Left lung (tissue), 10 donors: Measurements from ENCODE around the gene RNF5. TPM values are rescaled to one million over a fixed set of nuclear protein-coding genes. Genes with fewer than 3 reads are reported as not detected.

Source experiments
- ATAC-seq: fragments of 200-7000 bp; cut with Tn5 transposase; one replicate; pipeline ENCODE4 v1.9.1; 2020; ENCODE audit warnings: moderate library complexity
- DNase-seq, 4 donors: peaks; one replicate each; pipeline ENCODE4 v3.0.0-alpha.2; 2013 to 2020
- H3K27ac ChIP-seq, 2 donors: fragments of 200-600 bp; sonication (generic) in 1 of 2; one replicate each; pipeline versions ENCODE4 v1.5.0 to v1.8.0; 2020 to 2021
- H3K27me3 ChIP-seq, 2 donors: fragments of 200-600 bp; sonication (generic) in 1 of 2; one replicate each; pipeline versions ENCODE4 v1.5.0 to v1.8.0; 2020 to 2021
- H3K36me3 ChIP-seq, 2 donors: fragments of 200-600 bp; sonication (generic) in 1 of 2; one replicate each; pipeline versions ENCODE4 v1.5.0 to v1.8.0; 2020 to 2021
- H3K4me1 ChIP-seq, 2 donors: fragments of 200-600 bp; one replicate each; pipeline ENCODE4 v1.8.0; 2021
- H3K4me3 ChIP-seq, 2 donors: fragments of 200-600 bp; sonication (generic) in 1 of 2; one replicate each; pipeline versions ENCODE4 v1.5.0 to v1.8.0; 2020 to 2021; ENCODE audit warnings: mild to moderate bottlenecking in 1 of 2
- H3K9me3 ChIP-seq, 2 donors: fragments of 200-600 bp; sonication (generic) in 1 of 2; one replicate each; pipeline versions ENCODE4 v1.5.0 to v1.8.0; 2020 to 2021
- CTCF ChIP-seq, 2 donors: fragments of 200-600 bp; sonication (generic) in 1 of 2; IDR thresholded peaks; one replicate each; pipeline versions ENCODE4 v1.5.0 to v1.8.0; 2021; ENCODE audit warnings: antibody characterized with exemption in 2 of 2
- intact Hi-C, 2 donors: fragments of 100-400 bp; cut with DNase I; formaldehyde crosslinking; loops; one replicate each; pipeline versions ENCODE4 v1.11.2 to v1.14.2; 2022
- microRNA-seq, 2 donors: library from miRNA; unstranded; fragments of <30 nt; microRNA quantifications; one replicate each; pipeline ENCODE4, GENCODE V29; 2019
- polyA plus RNA-seq, 6 donors: library from polyadenylated mRNA; unstranded; fragments of 120-200 nt; gene quantifications; one replicate each; pipeline ENCODE4 v1.2.1, GENCODE V29; 2013; ENCODE audit not compliant: insufficient read length in 6 of 6
- total RNA-seq, 2 donors: library from RNA; stranded (reverse); fragmentation: NEBNext Ultra II Directional; extraction: Animal tissue kit (Norgen Biotek cat#: 25700); gene quantifications; one replicate each; pipeline ENCODE4 v1.2.1, GENCODE V29; 2021
- donor health status: DM: no; HTN: yes; CAD: no.
- donor health status: DM: no; HTN: no; CAD: no.

RNF5 gene
- total and polyA plus RNA-seq, 8 donors = 43.9 to 81.5 (median 68.2) TPM

GRCh38 chr6:32223258-32224235 is 45.3 kb downstream of the RNF5 start, which contains the start of gene NOTCH4:
TSS of gene NOTCH4 (minus strand) at chr6:32224067. CDS start at chr6:32223928, 139 bp downstream.
- Histone ChIP-seq H3K36me3 (peaks cover 0 to 4% of the 10 kb centered on the region in 2 donors), H3K4me1 (peaks cover 0 to 5% of the 10 kb centered on the region in 2 donors), H3K9me3 (no peaks in the 10 kb centered on the region), H3K4me3 (peak within 1 kb of the TSS in 1 of 2 donors; percentile 37), H3K27ac (peak within 1 kb of the TSS; percentile 49 to 65), H3K27me3 (peaks cover 0 to 7% of the 10 kb centered on the region in 2 donors)
- TF ChIP-seq CTCF (IDR thresholded peaks at IDR 0.05) = no peak
- DNase-seq (no peak), ATAC-seq (peak; percentile 29)
- intact Hi-C loops = no loop called here

DNA sequence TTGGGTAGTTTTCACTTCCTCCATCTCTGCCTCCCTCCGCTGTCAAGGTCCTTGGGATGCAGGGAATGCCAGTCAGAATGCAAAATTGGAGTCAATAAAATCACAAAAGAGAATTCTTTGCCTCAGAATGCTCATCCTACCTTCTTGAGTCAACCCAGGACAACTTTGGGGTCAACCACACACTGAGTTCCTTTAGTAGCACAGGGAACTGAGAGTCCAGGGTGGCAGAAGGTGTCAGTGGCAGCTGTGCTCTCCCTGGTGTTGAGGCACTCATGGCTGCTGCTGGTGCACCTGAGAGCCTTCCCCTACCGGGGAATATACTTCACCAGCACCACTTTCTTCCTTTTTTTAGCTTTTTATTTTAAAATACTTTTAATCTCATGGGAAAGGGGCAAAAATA is 46.5 kb downstream of the RNF5 start:
- intact Hi-C loops = no loop called here
- Histone ChIP-seq H3K4me3 (no peak overlapping the region), H3K36me3 (no peaks in the 10 kb centered on the region), H3K27ac (peak overlapping the region in 1 of 2 donors; percentile 49), H3K9me3 (no peaks in the 10 kb centered on the region), H3K27me3 (peaks cover 0 to 7% of the 10 kb centered on the region in 2 donors), H3K4me1 (peaks cover 0 to 5% of the 10 kb centered on the region in 2 donors)
- DNase-seq (no peak), ATAC-seq (no peak)
- TF ChIP-seq CTCF (IDR thresholded peaks at IDR 0.05) = no peak

- Histone ChIP-seq H3K4me3 (no peak overlapping the region), H3K36me3 (no peaks in the 10 kb centered on the region), H3K4me1 (peaks cover 0 to 5% of the 10 kb centered on the region in 2 donors), H3K9me3 (no peaks in the 10 kb centered on the region), H3K27me3 (peaks cover 0 to 7% of the 10 kb centered on the region in 2 donors), H3K27ac (peak overlapping the region in 1 of 2 donors; percentile 13)
- TF ChIP-seq CTCF (IDR thresholded peaks at IDR 0.05) = no peak
- no peak for DNase-seq
- intact Hi-C loops = no loop called here
- no peak for ATAC-seq
Measured at GRCh38 chr6:32226434-32226833, 48.2 kb downstream of the RNF5 start.

Small RNA genes lying within 50 kb of the gene (microRNA-seq; reads per million reads assigned to microRNA genes)
- 0.84 to 0.96 reads per million in 2 donors for gene MIR6721
- 0.14 to 0.17 reads per million in 2 donors for gene MIR6833

Other genes starting within 250 kb of the RNF5 start
- gene CFB, start 232.3 kb upstream of the RNF5 start, total RNA-seq = 100 to 1,000 TPM in 1 of 2 donors, 10 to 100 TPM in 1; 69.1 to 131 TPM
- gene CFB, start 232.3 kb upstream of the RNF5 start, polyA plus RNA-seq = 1 to 10 TPM; 1.7 to 6.9 (median 3.0) TPM
- 10 to 100 TPM; 42.9 to 56.2 TPM for gene NELFE, start 219.4 kb upstream of the RNF5 start, total RNA-seq
- 10 to 100 TPM; 77.9 to 93.0 (median 82.9) TPM for gene NELFE, start 219.4 kb upstream of the RNF5 start, polyA plus RNA-seq
- gene SKIC2, start 219.2 kb upstream of the RNF5 start, total RNA-seq = 10 to 100 TPM; 65.4 to 67.9 TPM
- 10 to 100 TPM; 39.1 to 50.8 (median 42.2) TPM for gene SKIC2, start 219.2 kb upstream of the RNF5 start, polyA plus RNA-seq
- 10 to 100 TPM; 16.2 to 17.8 TPM for gene DXO, start 206.3 kb upstream of the RNF5 start, total RNA-seq
- 10 to 100 TPM; 21.4 to 28.3 (median 26.5) TPM for gene DXO, start 206.3 kb upstream of the RNF5 start, polyA plus RNA-seq
- gene C4A, start 196.3 kb upstream of the RNF5 start, total RNA-seq = 100 to 1,000 TPM in 1 of 2 donors, 10 to 100 TPM in 1; 95.5 to 124 TPM
- 10 to 100 TPM in 2 of 6 donors, 1 to 10 TPM in 4; 5.9 to 20.7 (median 7.4) TPM for gene C4A, start 196.3 kb upstream of the RNF5 start, polyA plus RNA-seq
- gene C4B, start 163.6 kb upstream of the RNF5 start, total RNA-seq = 100 to 1,000 TPM in 1 of 2 donors, 10 to 100 TPM in 1; 81.3 to 101 TPM
- 10 to 100 TPM in 4 of 6 donors, 1 to 10 TPM in 2; 8.2 to 19.8 (median 11.8) TPM for gene C4B, start 163.6 kb upstream of the RNF5 start, polyA plus RNA-seq
- gene CYP21A2, start 140.0 kb upstream of the RNF5 start, total RNA-seq = under 1 TPM; 0.23 to 0.47 TPM
- 1 to 10 TPM in 2 of 6 donors, under 1 TPM in 4; 0.65 to 1.6 (median 0.88) TPM for gene CYP21A2, start 140.0 kb upstream of the RNF5 start, polyA plus RNA-seq
- 10 to 100 TPM; 44.8 to 78.4 TPM for gene TNXB, start 69.1 kb upstream of the RNF5 start, total RNA-seq
- gene TNXB, start 69.1 kb upstream of the RNF5 start, polyA plus RNA-seq = 10 to 100 TPM; 10.0 to 22.9 (median 15.5) TPM
- 10 to 100 TPM; 70.7 to 72.1 TPM for gene ATF6B, start 50.2 kb upstream of the RNF5 start, total RNA-seq
- 10 to 100 TPM; 81.5 to 95.8 (median 90.4) TPM for gene ATF6B, start 50.2 kb upstream of the RNF5 start, polyA plus RNA-seq
- 1 to 10 TPM; 3.6 to 5.3 TPM for gene FKBPL, start 48.1 kb upstream of the RNF5 start, total RNA-seq
- gene FKBPL, start 48.1 kb upstream of the RNF5 start, polyA plus RNA-seq = 1 to 10 TPM; 5.6 to 7.8 (median 6.8) TPM
- gene PRRT1, start 26.5 kb upstream of the RNF5 start, total RNA-seq = 1 to 10 TPM; 1.0 to 1.6 TPM
- 1 to 10 TPM in 4 of 6 donors, under 1 TPM in 2; 0.80 to 1.9 (median 1.3) TPM for gene PRRT1, start 26.5 kb upstream of the RNF5 start, polyA plus RNA-seq
- 10 to 100 TPM in 1 of 2 donors, 1 to 10 TPM in 1; 8.9 to 17.9 TPM for gene PPT2, start 24.3 kb upstream of the RNF5 start, total RNA-seq
- 10 to 100 TPM; 23.2 to 32.5 (median 28.1) TPM for gene PPT2, start 24.3 kb upstream of the RNF5 start, polyA plus RNA-seq
- gene EGFL8, start 13.8 kb upstream of the RNF5 start, total RNA-seq = 10 to 100 TPM in 1 of 2 donors, 1 to 10 TPM in 1; 8.1 to 10.1 TPM
- 10 to 100 TPM; 20.1 to 35.2 (median 27.8) TPM for gene EGFL8, start 13.8 kb upstream of the RNF5 start, polyA plus RNA-seq
- gene AGPAT1, start 2.3 kb upstream of the RNF5 start, total RNA-seq = 10 to 100 TPM; 55.5 to 61.2 TPM
- 10 to 100 TPM; 68.0 to 78.4 (median 71.9) TPM for gene AGPAT1, start 2.3 kb upstream of the RNF5 start, polyA plus RNA-seq
- gene AGER, start 5.8 kb downstream of the RNF5 start, total RNA-seq = 100 to 1,000 TPM; 221 to 616 TPM
- 100 to 1,000 TPM in 1 of 6 donors, 10 to 100 TPM in 5; 68.0 to 105 (median 83.3) TPM for gene AGER, start 5.8 kb downstream of the RNF5 start, polyA plus RNA-seq
- gene PBX2, start 11.8 kb downstream of the RNF5 start, total RNA-seq = 10 to 100 TPM; 91.0 to 99.1 TPM
- 100 to 1,000 TPM; 158 to 174 (median 166) TPM for gene PBX2, start 11.8 kb downstream of the RNF5 start, polyA plus RNA-seq
- 10 to 100 TPM; 24.4 to 81.7 TPM for gene GPSM3, start 14.2 kb downstream of the RNF5 start, total RNA-seq
- 10 to 100 TPM; 15.9 to 21.3 (median 18.6) TPM for gene GPSM3, start 14.2 kb downstream of the RNF5 start, polyA plus RNA-seq
- 10 to 100 TPM; 37.0 to 58.4 TPM for gene NOTCH4, start 45.7 kb downstream of the RNF5 start, total RNA-seq
- 10 to 100 TPM; 40.9 to 57.5 (median 50.7) TPM for gene NOTCH4, start 45.7 kb downstream of the RNF5 start, polyA plus RNA-seq
- gene TSBP1, start 193.5 kb downstream of the RNF5 start, total RNA-seq = not detected
- under 1 TPM in 5 of 6 donors, not detected in 1; 0.08 to 0.52 (median 0.40) TPM for gene TSBP1, start 193.5 kb downstream of the RNF5 start, polyA plus RNA-seq
- gene BTNL2, start 228.8 kb downstream of the RNF5 start, total RNA-seq = not detected
- gene BTNL2, start 228.8 kb downstream of the RNF5 start, polyA plus RNA-seq = 1 to 10 TPM in 4 of 6 donors, under 1 TPM in 2; 0.86 to 3.0 (median 1.3) TPM